BLaER1 treated with 17β-estradiol and CSF1 and Interleukin-3, amounts not matched to agents 10 nM and 100 nM (cell line): ENCODE results near the gene TSTD2.

Experiments used
- H3K27ac ChIP-seq, 11 experiments: shearing (Covaris generic); formaldehyde crosslinking; 2 replicates each; pipeline ENCODE4 v1.8.1; 2022
- H3K27me3 ChIP-seq, 11 experiments: shearing (Covaris generic); formaldehyde crosslinking; 2 replicates each; pipeline ENCODE4 v1.8.1; 2022
- H3K36me3 ChIP-seq, 11 experiments: shearing (Covaris generic); formaldehyde crosslinking; 2 replicates each; pipeline ENCODE4 v1.8.1; 2022
- H3K4me1 ChIP-seq, 10 experiments: shearing (Covaris generic); formaldehyde crosslinking; 2 replicates each; pipeline ENCODE4 v1.8.1; 2022
- H3K4me2 ChIP-seq, 11 experiments: shearing (Covaris generic); formaldehyde crosslinking; 2 replicates each; pipeline ENCODE4 v1.8.1; 2022
- H3K4me3 ChIP-seq, 10 experiments: shearing (Covaris generic); formaldehyde crosslinking; 2 replicates each; pipeline ENCODE4 v1.8.1; 2022
- H3K9ac ChIP-seq, 11 experiments: shearing (Covaris generic); formaldehyde crosslinking; 2 replicates each; pipeline ENCODE4 v1.8.1; 2022
- H3K9me3 ChIP-seq, 11 experiments: shearing (Covaris generic); formaldehyde crosslinking; replicated peaks in 1 of 11; 2 replicates each; pipeline ENCODE4 v1.8.1; 2022
- H4K20me1 ChIP-seq, 11 experiments: shearing (Covaris generic); formaldehyde crosslinking; 2 replicates each; pipeline ENCODE4 v1.8.1; 2022
- Cebpa-rat ChIP-seq, 11 experiments: shearing (Covaris generic); IDR thresholded peaks; 2 replicates each; pipeline ENCODE4 v1.8.1; 2022

Gene TSTD2

GRCh38 chr9:97665742-97666141 lies 32.6 kb upstream of the TSTD2 start:
- TF ChIP-seq Cebpa-rat (IDR thresholded peaks at IDR 0.05), result no peak
- Histone ChIP-seq H3K9me3 (no peaks in the 10 kb centered on the region), H3K4me2 (no peak overlapping the region), H3K36me3 (peaks cover 94 to 99% (median 98%) of the 10 kb centered on the region in 11 experiments), H3K27ac (no peak overlapping the region), H3K4me3 (no peak overlapping the region), H3K27me3 (no peaks in the 10 kb centered on the region), H3K9ac (no peak overlapping the region), H4K20me1 (peaks cover 0 to 33% (median 12%) of the 10 kb centered on the region in 11 experiments; a peak in 13 of 22 replicates), H3K4me1 (peaks cover 0 to 21% (median 9%) of the 10 kb centered on the region in 10 experiments; a peak in 12 of 20 replicates)

GRCh38 chr9:97660847-97661246 lies 27.7 kb upstream of the TSTD2 start:
- 0 out of 22 replicates have a peak overlapping the region, but pooled peaks of 1 of the 11 experiments have one; percentile 31 for H3K27ac ChIP-seq
- peaks cover 0 to 22% (median 8%) of the 10 kb centered on the region in 10 experiments; a peak in 8 of 20 replicates for H3K4me1 ChIP-seq
- peak overlapping the region in 3 of 11 experiments; percentile 14 to 65 (median 17); a peak in 2 of 22 replicates for H3K4me2 ChIP-seq
- no peak overlapping the region for H3K4me3 ChIP-seq
- H4K20me1 ChIP-seq, result peaks cover 0 to 13% (median 0%) of the 10 kb centered on the region in 11 experiments; a peak in 4 of 22 replicates
- H3K36me3 ChIP-seq, result peaks cover 88 to 99% (median 98%) of the 10 kb centered on the region in 11 experiments
- H3K9me3 ChIP-seq, result no peaks in the 10 kb centered on the region
- no peak overlapping the region for H3K9ac ChIP-seq
- no peaks in the 10 kb centered on the region for H3K27me3 ChIP-seq
- TF ChIP-seq Cebpa-rat (IDR thresholded peaks at IDR 0.05), result no peak

GRCh38 chr9:97660340-97660739 lies 27.2 kb upstream of the TSTD2 start:
- TF ChIP-seq Cebpa-rat (IDR thresholded peaks at IDR 0.05), result no peak
- H3K4me3 ChIP-seq, result no peak overlapping the region
- H3K27me3 ChIP-seq, result no peaks in the 10 kb centered on the region
- peaks cover 0 to 13% (median 0%) of the 10 kb centered on the region in 11 experiments; a peak in 4 of 22 replicates for H4K20me1 ChIP-seq
- peaks cover 0 to 22% (median 8%) of the 10 kb centered on the region in 10 experiments; a peak in 8 of 20 replicates for H3K4me1 ChIP-seq
- no peak overlapping the region for H3K9ac ChIP-seq
- H3K9me3 ChIP-seq, result no peaks in the 10 kb centered on the region
- peaks cover 90 to 100% (median 99%) of the 10 kb centered on the region in 11 experiments for H3K36me3 ChIP-seq
- peak overlapping the region in 5 of 11 experiments; percentile 1 to 65 (median 14); a peak in 6 of 22 replicates for H3K4me2 ChIP-seq
- H3K27ac ChIP-seq, result peak overlapping the region in 2 of 11 experiments; percentile 31 to 39; a peak in 3 of 22 replicates

GRCh38 chr9:97659771-97660170 lies 26.6 kb upstream of the TSTD2 start:
- Histone ChIP-seq H3K27me3 (no peaks in the 10 kb centered on the region), H3K27ac (peak overlapping the region in 2 of 11 experiments; percentile 31 to 39; a peak in 4 of 22 replicates), H3K4me3 (no peak overlapping the region), H4K20me1 (peaks cover 0 to 13% (median 0%) of the 10 kb centered on the region in 11 experiments; a peak in 4 of 22 replicates), H3K4me1 (peaks cover 0 to 22% (median 8%) of the 10 kb centered on the region in 10 experiments; a peak in 8 of 20 replicates), H3K4me2 (peak overlapping the region in 4 of 11 experiments; percentile 1 to 65 (median 16); a peak in 6 of 22 replicates), H3K9me3 (no peaks in the 10 kb centered on the region), H3K36me3 (peaks cover 90 to 100% (median 99%) of the 10 kb centered on the region in 11 experiments), H3K9ac (no peak overlapping the region)
- no peak for TF ChIP-seq Cebpa-rat (IDR thresholded peaks at IDR 0.05)

GRCh38 chr9:97658707-97659106 lies 25.5 kb upstream of the TSTD2 start:
- Histone ChIP-seq H3K36me3 (peaks cover 90 to 100% (median 99%) of the 10 kb centered on the region in 11 experiments), H4K20me1 (peaks cover 0 to 6% (median 0%) of the 10 kb centered on the region in 11 experiments; a peak in 2 of 22 replicates), H3K4me3 (no peak overlapping the region), H3K4me1 (peaks cover 0 to 22% (median 8%) of the 10 kb centered on the region in 10 experiments; a peak in 8 of 20 replicates), H3K9ac (no peak overlapping the region), H3K4me2 (no peak overlapping the region), H3K27ac (no peak overlapping the region), H3K27me3 (no peaks in the 10 kb centered on the region), H3K9me3 (no peaks in the 10 kb centered on the region)
- TF ChIP-seq Cebpa-rat (IDR thresholded peaks at IDR 0.05), result no peak

GRCh38 chr9:97651646-97652045 lies 18.5 kb upstream of the TSTD2 start:
- Histone ChIP-seq H3K27me3 (no peaks in the 10 kb centered on the region), H3K27ac (peak overlapping the region in 2 of 11 experiments; percentile 20 to 46; a peak in 4 of 22 replicates), H3K36me3 (peaks cover 95 to 100% (median 100%) of the 10 kb centered on the region in 11 experiments), H4K20me1 (peaks cover 0 to 46% (median 6%) of the 10 kb centered on the region in 11 experiments; a peak in 9 of 22 replicates), H3K4me2 (peak overlapping the region in 3 of 11 experiments; percentile 28 to 55 (median 42); a peak in 4 of 22 replicates), H3K9ac (no peak overlapping the region), H3K4me1 (peaks cover 0 to 17% (median 5%) of the 10 kb centered on the region in 10 experiments; a peak in 8 of 20 replicates), H3K9me3 (no peaks in the 10 kb centered on the region), H3K4me3 (no peak overlapping the region)
- TF ChIP-seq Cebpa-rat (IDR thresholded peaks at IDR 0.05), result no peak

GRCh38 chr9:97647996-97648395 lies 14.8 kb upstream of the TSTD2 start:
- no peaks in the 10 kb centered on the region for H3K27me3 ChIP-seq
- TF ChIP-seq Cebpa-rat (IDR thresholded peaks at IDR 0.05), result no peak
- peaks cover 0 to 17% (median 5%) of the 10 kb centered on the region in 10 experiments; a peak in 8 of 20 replicates for H3K4me1 ChIP-seq
- no peak overlapping the region for H3K4me3 ChIP-seq
- peaks cover 95 to 100% (median 100%) of the 10 kb centered on the region in 11 experiments for H3K36me3 ChIP-seq
- H3K4me2 ChIP-seq, result no peak overlapping the region
- H4K20me1 ChIP-seq, result peaks cover 0 to 65% (median 22%) of the 10 kb centered on the region in 11 experiments; a peak in 15 of 22 replicates
- H3K27ac ChIP-seq, result no peak overlapping the region
- no peak overlapping the region for H3K9ac ChIP-seq
- H3K9me3 ChIP-seq, result no peaks in the 10 kb centered on the region

- H3K4me2 ChIP-seq, result no peak overlapping the region
- peaks cover 94 to 100% (median 100%) of the 10 kb centered on the region in 11 experiments for H3K36me3 ChIP-seq
- peaks cover under 1 to 65% (median 26%) of the 10 kb centered on the region in 11 experiments; a peak in 19 of 22 replicates for H4K20me1 ChIP-seq
- no peaks in the 10 kb centered on the region for H3K9me3 ChIP-seq
- no peaks in the 10 kb centered on the region for H3K27me3 ChIP-seq
- no peak for TF ChIP-seq Cebpa-rat (IDR thresholded peaks at IDR 0.05)
- H3K4me1 ChIP-seq, result peaks cover 0 to 3% (median 0%) of the 10 kb centered on the region in 10 experiments; a peak in 2 of 20 replicates
- H3K9ac ChIP-seq, result no peak overlapping the region
- no peak overlapping the region for H3K4me3 ChIP-seq
- H3K27ac ChIP-seq, result no peak overlapping the region
Observed at GRCh38 chr9:97645720-97646119, 12.6 kb upstream of the TSTD2 start.

GRCh38 chr9:97640325-97640724 lies 7.2 kb upstream of the TSTD2 start:
- Histone ChIP-seq H3K4me2 (no peak overlapping the region), H3K4me1 (peaks cover 19 to 32% (median 23%) of the 10 kb centered on the region in 10 experiments), H3K27ac (no peak overlapping the region), H3K9ac (no peak overlapping the region), H3K36me3 (peaks cover 53 to 92% (median 58%) of the 10 kb centered on the region in 11 experiments), H3K27me3 (no peaks in the 10 kb centered on the region), H4K20me1 (peaks cover 40 to 94% (median 71%) of the 10 kb centered on the region in 11 experiments; a peak in 21 of 22 replicates), H3K4me3 (no peak overlapping the region), H3K9me3 (no peaks in the 10 kb centered on the region)
- no peak for TF ChIP-seq Cebpa-rat (IDR thresholded peaks at IDR 0.05)
